ENCODE measurements around the gene APBB3.

DNA sequence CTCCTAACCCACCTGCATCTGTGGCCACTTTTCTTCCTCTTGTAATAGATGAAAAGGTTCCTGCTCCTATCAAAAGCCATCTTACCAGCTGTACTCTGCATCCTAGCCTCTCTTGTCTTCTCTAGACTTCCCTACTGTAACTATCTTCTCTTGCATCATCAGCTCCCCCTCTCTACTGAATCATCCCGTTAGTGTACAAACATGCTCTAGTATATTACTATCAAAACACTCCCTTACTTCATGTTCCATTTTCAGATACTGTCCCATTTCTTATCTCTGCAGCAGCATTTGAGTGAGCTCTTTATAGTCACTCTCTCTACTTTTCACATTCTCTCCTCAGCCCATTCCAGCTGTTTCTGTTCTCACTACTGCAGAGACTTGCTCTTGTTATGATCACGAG is 9.9 kb downstream of the APBB3 start:
- TF ChIP-seq, protein P1, sequence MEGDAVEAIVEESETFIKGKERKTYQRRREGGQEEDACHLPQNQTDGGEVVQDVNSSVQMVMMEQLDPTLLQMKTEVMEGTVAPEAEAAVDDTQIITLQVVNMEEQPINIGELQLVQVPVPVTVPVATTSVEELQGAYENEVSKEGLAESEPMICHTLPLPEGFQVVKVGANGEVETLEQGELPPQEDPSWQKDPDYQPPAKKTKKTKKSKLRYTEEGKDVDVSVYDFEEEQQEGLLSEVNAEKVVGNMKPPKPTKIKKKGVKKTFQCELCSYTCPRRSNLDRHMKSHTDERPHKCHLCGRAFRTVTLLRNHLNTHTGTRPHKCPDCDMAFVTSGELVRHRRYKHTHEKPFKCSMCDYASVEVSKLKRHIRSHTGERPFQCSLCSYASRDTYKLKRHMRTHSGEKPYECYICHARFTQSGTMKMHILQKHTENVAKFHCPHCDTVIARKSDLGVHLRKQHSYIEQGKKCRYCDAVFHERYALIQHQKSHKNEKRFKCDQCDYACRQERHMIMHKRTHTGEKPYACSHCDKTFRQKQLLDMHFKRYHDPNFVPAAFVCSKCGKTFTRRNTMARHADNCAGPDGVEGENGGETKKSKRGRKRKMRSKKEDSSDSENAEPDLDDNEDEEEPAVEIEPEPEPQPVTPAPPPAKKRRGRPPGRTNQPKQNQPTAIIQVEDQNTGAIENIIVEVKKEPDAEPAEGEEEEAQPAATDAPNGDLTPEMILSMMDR (IDR thresholded peaks at IDR 0.05): no peak
- no peak for TF ChIP-seq POLR2A (IDR thresholded peaks at IDR 0.05)

Data from heart left ventricle (tissue), 13 donors.